Muscle layer of duodenum (tissue), 2 donors: ENCODE data around the gene GCG.

Experiments used
- H3K27ac ChIP-seq: one replicate; pipeline ENCODE4 v1.7.0; 2013; ENCODE audit warnings: mild to moderate bottlenecking, low read length
- H3K27me3 ChIP-seq: one replicate; pipeline ENCODE4 v1.7.0; 2013; ENCODE audit warnings: low read depth, mild to moderate bottlenecking, control low read depth, low read length
- H3K36me3 ChIP-seq, 2 donors: one replicate each; pipeline ENCODE4 v1.7.0; 2013; ENCODE audit warnings: low read length in 2 of 2, control low read depth in 1 of 2, mild to moderate bottlenecking in 1 of 2; ENCODE audit not compliant: insufficient read depth in 2 of 2, control insufficient read depth in 1 of 2
- H3K4me1 ChIP-seq, 2 donors: one replicate each; pipeline ENCODE4 v1.7.0; 2013; ENCODE audit warnings: low read length in 2 of 2, mild to moderate bottlenecking in 2 of 2, control low read depth in 1 of 2, moderate library complexity in 1 of 2; ENCODE audit not compliant: insufficient read depth in 2 of 2, control insufficient read depth in 1 of 2
- H3K4me3 ChIP-seq, 2 donors: one replicate each; pipeline ENCODE4 v1.7.0; 2013; ENCODE audit warnings: low read length in 2 of 2, low read depth in 1 of 2, mild to moderate bottlenecking in 1 of 2
- H3K9me3 ChIP-seq, 2 donors: one replicate each; pipeline ENCODE4 v1.7.0; 2013; ENCODE audit warnings: low read length in 2 of 2, control low read depth in 1 of 2, mild to moderate bottlenecking in 1 of 2; ENCODE audit not compliant: control insufficient read depth in 1 of 2
- donor health status: healthy.

Gene GCG

DNA sequence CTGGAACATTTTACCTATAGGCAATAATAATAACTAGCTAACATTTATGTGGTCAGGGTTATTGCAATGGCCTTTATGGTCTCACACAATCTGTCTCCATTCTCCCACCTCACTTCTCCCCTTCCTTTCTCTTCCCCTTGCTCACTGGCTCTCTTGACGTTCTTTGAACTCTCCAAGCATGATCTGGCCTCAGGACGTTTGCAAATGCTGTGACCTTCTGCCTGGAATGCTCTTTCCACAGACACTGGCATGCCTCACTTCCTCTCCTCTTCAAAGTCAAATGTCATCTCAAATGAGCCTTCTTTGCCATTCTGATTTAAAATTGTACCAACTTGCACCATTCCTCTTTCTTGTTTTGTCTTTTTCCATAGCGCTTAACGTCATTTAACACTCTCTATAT lies 25.3 kb upstream of the GCG start:
- H3K36me3 ChIP-seq = no peaks in the 10 kb centered on the region
- H3K27ac ChIP-seq = no peak overlapping the region
- no peaks in the 10 kb centered on the region for H3K4me1 ChIP-seq
- H3K4me3 ChIP-seq = no peak overlapping the region
- no peaks in the 10 kb centered on the region for H3K9me3 ChIP-seq
- H3K27me3 ChIP-seq = no peaks in the 10 kb centered on the region

DNA sequence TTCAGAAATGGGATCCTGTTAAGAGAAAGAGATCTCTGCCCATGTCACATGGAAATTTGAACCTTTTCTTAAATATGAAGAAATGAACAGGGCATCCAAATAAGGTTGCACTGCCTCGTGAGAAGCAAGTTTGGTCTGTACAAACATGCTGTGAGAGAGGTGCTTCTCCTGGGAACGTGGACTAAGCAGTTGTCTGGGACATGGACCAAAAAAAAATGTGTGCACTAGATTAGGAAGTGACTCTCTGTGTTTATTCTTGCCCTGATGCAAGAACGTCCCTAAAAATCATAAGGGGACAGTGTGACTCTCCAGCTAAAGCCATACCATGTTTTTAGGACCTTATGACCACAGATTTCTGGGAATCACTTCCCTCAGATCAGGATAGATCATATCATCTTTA lies 23.7 kb upstream of the GCG start:
- Histone ChIP-seq H3K27me3 (no peaks in the 10 kb centered on the region), H3K27ac (no peak overlapping the region), H3K4me1 (no peaks in the 10 kb centered on the region), H3K9me3 (no peaks in the 10 kb centered on the region), H3K4me3 (no peak overlapping the region), H3K36me3 (no peaks in the 10 kb centered on the region)

DNA sequence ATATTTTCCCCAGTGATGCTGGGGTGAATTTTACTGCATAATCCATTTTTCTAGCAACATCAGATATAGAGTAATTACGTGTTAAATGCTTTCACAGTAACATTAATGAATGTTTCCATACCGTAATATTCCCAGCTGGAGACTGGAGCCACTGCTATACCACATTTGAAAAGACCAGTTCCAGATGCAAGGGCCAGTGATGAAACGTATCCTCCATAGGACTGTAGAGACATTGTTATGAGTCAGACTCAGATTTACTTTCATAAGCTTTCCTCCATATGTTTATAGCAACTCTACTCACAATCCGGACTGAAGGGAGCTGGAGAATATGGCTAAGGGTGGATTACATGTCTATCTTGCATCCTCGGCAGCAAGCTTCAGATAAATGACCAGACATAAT lies 22.7 kb upstream of the GCG start:
- no peaks in the 10 kb centered on the region for H3K9me3 ChIP-seq
- no peaks in the 10 kb centered on the region for H3K36me3 ChIP-seq
- no peaks in the 10 kb centered on the region for H3K27me3 ChIP-seq
- H3K4me3 ChIP-seq = no peak overlapping the region
- no peak overlapping the region for H3K27ac ChIP-seq
- H3K4me1 ChIP-seq = no peaks in the 10 kb centered on the region

GRCh38 chr2:162172802-162173370 lies 20.8 kb upstream of the GCG start:
- Histone ChIP-seq H3K4me3 (no peak overlapping the region), H3K4me1 (no peaks in the 10 kb centered on the region), H3K27ac (no peak overlapping the region), H3K27me3 (no peaks in the 10 kb centered on the region), H3K36me3 (no peaks in the 10 kb centered on the region), H3K9me3 (no peaks in the 10 kb centered on the region)

- Histone ChIP-seq H3K27me3 (no peaks in the 10 kb centered on the region), H3K27ac (no peak overlapping the region), H3K4me1 (no peaks in the 10 kb centered on the region), H3K9me3 (no peaks in the 10 kb centered on the region), H3K36me3 (no peaks in the 10 kb centered on the region), H3K4me3 (no peak overlapping the region)
These were observed 14.7 kb upstream of the GCG start for GRCh38 chr2:162166745-162167144.

- Histone ChIP-seq H3K27ac (no peak overlapping the region), H3K4me1 (no peaks in the 10 kb centered on the region), H3K4me3 (no peak overlapping the region), H3K36me3 (no peaks in the 10 kb centered on the region), H3K9me3 (no peaks in the 10 kb centered on the region), H3K27me3 (no peaks in the 10 kb centered on the region)
These were observed 14.1 kb upstream of the GCG start for GRCh38 chr2:162166174-162166573.

DNA sequence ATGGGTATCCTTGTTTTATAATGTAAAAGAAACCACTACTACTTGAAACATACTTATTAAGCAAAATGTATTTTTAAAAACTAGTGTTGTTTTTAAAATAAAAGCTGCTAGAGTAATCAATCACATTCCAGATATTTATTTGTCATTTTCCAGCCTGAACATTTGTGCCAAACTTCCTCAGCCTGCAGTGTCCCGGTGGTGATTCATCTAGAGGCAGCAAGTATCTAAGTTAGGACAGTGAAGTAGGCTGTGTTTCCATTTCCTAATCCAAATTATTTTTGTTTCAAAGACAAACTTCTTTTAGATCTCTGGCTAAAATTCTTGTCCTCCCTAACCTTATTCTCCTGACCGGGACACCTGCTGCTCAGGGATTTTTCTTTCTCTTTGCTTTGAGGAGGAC lies 12.8 kb upstream of the GCG start:
- no peak overlapping the region for H3K27ac ChIP-seq
- no peaks in the 10 kb centered on the region for H3K36me3 ChIP-seq
- H3K9me3 ChIP-seq = no peaks in the 10 kb centered on the region
- no peaks in the 10 kb centered on the region for H3K4me1 ChIP-seq
- no peak overlapping the region for H3K4me3 ChIP-seq
- H3K27me3 ChIP-seq = no peaks in the 10 kb centered on the region

DNA sequence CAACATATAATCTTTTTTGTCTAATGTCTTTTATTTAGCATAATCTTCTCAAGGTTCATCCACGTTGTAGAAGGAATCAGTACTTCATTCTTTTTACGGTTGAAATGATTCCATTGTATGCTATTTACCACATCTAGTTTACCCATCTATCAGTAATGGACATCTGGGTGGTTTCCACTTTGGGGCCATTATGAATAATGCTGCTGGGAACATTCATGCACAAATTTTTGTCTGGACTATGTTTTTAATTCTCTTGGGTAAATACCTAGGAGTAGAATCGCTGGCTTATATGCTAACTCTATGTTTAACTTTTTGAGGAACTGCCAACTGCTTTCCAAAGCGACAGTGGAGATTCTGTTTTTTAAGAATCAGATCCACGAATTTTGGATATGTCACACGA lies 7.4 kb upstream of the GCG start:
- Histone ChIP-seq H3K4me3 (no peak overlapping the region), H3K27me3 (no peaks in the 10 kb centered on the region), H3K27ac (no peak overlapping the region), H3K4me1 (no peaks in the 10 kb centered on the region), H3K9me3 (no peaks in the 10 kb centered on the region), H3K36me3 (no peaks in the 10 kb centered on the region)

GRCh38 chr2:162156149-162156548 lies 4.1 kb upstream of the GCG start:
- no peaks in the 10 kb centered on the region for H3K27me3 ChIP-seq
- no peaks in the 10 kb centered on the region for H3K9me3 ChIP-seq
- no peak overlapping the region for H3K4me3 ChIP-seq
- H3K27ac ChIP-seq = no peak overlapping the region
- H3K36me3 ChIP-seq = no peaks in the 10 kb centered on the region
- H3K4me1 ChIP-seq = no peaks in the 10 kb centered on the region

DNA sequence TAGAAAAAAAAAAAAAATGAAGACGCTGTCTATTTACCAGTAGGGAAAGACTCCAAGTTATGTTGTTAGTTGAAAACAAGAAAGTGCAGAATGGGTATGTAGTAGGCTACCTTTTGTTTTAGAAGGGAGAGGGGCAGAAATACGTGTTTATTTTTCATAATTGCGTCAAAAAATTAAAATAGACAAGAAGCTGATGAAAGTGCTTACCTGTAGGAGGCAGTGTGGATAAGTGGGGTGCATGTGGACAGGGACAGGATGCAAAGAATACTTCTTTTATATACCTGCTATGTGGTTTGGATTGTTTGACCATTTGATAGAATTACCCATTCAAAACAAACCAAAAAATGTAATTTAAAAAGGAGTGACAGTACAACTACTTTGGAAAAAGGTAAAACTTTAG lies 3.0 kb upstream of the GCG start:
- Histone ChIP-seq H3K4me1 (no peaks in the 10 kb centered on the region), H3K4me3 (no peak overlapping the region), H3K9me3 (no peaks in the 10 kb centered on the region), H3K36me3 (no peaks in the 10 kb centered on the region), H3K27me3 (no peaks in the 10 kb centered on the region), H3K27ac (no peak overlapping the region)

GRCh38 chr2:162153608-162154224 lies 1.7 kb upstream of the GCG start:
- H3K4me3 ChIP-seq = no peak overlapping the region
- H3K4me1 ChIP-seq = no peaks in the 10 kb centered on the region
- no peak overlapping the region for H3K27ac ChIP-seq
- no peaks in the 10 kb centered on the region for H3K36me3 ChIP-seq
- H3K9me3 ChIP-seq = no peaks in the 10 kb centered on the region
- H3K27me3 ChIP-seq = no peaks in the 10 kb centered on the region

GRCh38 chr2:162149940-162150339 lies 2.1 kb downstream of the GCG start:
- Histone ChIP-seq H3K4me3 (no peak overlapping the region), H3K27ac (no peak overlapping the region), H3K36me3 (no peaks in the 10 kb centered on the region), H3K9me3 (no peaks in the 10 kb centered on the region), H3K4me1 (no peaks in the 10 kb centered on the region), H3K27me3 (no peaks in the 10 kb centered on the region)
